HG02571 (cell line): ENCODE results near the gene PCK1.

ENCODE experiments used
- ATAC-seq: cut with Tn5 transposase; IDR thresholded peaks from one replicate; pipeline ENCODE4 v1.9.1; 2021; ENCODE audit warnings: mild to moderate bottlenecking, moderate library complexity; ENCODE audit not compliant: unreplicated experiment

Gene PCK1

GRCh38 chr20:57536120-57536708, 24.7 kb upstream of the PCK1 start:
- ATAC-seq, result no peak

- no peak for ATAC-seq
Observed at GRCh38 chr20:57536771-57537724, 23.9 kb upstream of the PCK1 start.

- ATAC-seq, result no peak
Observed at GRCh38 chr20:57537822-57538221, 23.1 kb upstream of the PCK1 start.

DNA sequence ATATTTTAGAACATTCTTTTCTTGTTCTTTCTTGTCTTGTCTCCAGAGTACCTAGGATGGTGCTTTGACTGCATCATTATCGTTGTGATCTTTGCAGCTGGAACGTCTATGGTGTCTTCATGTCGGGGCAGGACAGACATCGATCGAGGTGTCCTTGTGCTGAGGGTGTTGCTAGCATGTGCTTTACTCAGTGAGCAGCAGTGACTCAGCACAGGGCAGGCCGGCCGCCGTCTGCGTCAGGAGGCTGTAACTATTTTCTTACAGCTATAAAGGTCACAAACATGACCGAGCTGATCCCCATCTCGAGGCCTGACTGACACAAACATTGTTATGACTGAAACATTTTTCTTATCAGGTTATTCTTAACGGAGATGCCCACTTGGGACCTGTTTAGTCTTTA, 21.0 kb upstream of the PCK1 start:
- no peak for ATAC-seq

DNA sequence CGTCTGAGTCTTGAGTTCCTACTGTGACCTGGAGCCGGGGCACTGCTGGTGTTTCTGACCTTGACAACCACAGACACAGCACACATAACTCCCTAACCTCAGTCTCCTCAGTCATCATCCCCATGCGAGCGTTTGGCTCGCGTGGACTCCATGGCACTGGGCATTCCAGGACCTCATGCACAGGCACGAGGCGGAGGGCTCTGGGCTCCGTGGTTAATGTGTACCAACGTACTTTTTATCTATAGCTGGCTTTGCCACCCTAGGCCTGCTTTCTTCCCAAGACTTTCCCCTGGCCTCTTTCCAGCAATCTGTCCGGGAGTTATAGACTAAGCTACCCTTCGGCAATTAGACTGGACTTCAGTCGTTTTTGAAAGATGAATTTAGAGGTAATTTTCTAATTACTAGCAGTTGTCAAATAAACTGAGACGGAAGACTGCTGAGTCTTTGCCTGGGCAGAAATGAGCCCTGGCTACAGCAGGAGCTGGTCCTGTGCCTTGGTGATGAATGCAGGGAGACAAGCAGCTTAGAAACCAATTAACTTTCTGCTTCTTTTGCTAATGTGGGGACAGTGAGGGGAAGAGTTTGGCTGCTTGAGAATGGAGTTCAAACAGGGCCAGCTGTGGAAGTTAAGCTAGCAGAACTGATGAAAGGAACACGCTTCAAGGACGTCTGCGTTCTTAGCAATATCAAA, 19.9 kb upstream of the PCK1 start:
- no peak for ATAC-seq

GRCh38 chr20:57543754-57544153, 17.2 kb upstream of the PCK1 start:
- ATAC-seq, result no peak

GRCh38 chr20:57544838-57545564, 15.9 kb upstream of the PCK1 start:
- no peak for ATAC-seq

DNA sequence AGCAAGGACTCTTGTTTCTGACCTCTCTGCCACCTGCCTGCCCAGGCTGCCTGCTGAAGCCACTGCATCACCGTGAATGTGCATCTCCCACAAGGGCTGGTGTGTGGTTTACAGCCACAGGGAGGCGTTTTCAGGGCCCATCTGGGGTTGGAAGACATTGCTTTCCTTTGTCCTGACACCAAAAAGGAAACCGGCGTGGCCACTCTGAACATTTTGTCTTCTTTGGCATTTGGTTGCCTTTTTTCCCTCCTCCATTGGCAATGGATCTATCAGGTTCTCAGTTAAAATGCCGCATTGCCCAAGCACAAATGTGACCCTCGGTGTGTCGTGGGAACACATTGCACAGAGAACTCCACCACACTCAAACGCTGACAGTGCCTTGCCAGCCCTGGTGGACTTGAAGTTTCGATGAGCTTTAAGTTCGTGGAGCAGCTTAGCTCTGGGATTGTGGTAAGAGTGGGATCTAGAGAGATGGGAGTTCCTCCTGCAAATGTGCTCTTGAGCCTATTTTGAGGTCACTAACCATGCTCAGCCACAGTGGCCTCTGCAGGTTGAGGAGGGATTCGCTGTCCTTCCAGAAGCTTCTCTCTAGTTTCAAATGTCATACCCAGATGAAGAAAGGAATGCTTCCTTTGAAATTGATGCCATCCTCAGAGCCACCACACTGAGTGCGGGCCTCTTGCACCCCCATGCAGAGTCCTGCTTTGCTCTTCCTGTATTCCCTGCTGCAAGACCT, 14.8 kb upstream of the PCK1 start:
- ATAC-seq, result no peak

DNA sequence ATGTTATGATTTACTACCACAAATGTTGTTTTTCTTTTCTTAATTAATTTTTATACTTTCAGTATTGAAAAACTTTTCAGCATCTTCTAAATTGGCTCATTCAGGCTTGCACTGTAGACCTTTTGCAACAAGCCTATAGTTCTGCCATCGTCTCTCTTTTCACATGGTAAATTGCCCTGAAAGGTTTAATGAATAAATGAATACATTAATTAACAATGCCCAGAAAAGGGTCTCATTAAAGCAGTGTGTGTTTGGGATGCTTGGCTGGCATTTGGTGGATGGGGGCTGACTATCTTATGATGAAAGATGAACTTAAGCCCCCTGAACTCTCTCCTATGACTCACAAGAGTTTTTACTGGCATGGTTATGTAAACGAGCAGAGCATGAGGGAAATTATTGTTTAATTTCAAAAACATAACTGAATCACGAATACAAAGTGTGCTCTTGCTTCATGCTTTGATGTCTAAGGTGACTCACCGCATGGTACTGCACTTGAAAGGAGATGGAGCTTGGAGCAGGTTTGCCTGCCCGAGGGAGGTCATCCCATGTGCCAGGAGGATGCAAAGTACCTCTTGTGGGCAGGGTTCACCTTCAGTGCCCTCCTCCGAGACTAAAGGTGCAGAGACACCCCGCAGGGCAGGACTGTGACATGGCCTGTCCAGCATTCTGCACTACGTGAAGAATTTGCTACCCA, 13.8 kb upstream of the PCK1 start:
- ATAC-seq, result no peak

DNA sequence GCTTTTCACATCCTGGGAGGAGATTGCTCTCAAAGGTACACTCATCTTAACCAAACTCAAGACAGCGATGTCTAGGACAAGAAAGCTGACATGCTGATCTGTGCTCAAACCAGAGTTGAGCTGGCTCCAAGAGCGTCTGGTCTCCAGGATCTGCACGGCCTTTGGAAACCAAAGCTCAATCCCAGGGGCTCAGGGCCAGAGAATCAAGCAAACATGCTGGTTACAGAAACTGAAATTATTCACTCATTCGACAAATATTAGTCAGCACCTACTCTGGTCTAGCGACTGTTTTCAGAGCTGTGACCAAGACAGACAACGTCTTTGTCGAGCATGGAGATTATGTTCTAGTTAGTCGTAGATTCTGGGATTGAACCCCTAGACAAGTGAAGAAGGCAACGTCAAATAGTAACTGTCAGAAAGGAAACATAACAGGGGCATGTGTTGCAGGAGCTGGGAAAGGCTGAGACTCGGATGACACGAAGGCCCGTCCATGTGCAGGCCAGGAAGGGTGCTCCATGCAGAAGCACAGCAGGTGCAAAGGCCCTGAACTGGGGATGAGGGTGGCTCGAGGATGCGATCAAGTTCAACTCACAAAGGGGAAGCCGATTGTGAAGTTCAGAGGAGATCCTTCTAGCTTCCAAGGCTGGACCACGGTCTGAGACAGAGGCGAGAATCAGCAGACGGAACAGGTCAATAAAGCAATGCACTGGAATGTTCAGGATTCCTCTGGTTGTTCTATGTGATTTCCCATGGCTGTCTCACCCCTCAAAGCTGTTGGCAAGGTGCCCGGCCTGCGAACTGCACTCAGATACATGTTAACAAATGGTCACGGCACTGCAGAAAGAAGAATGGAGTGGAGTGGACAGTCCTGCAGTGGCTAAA, 12.5 kb upstream of the PCK1 start:
- no peak for ATAC-seq

- ATAC-seq, result no peak
Observed at GRCh38 chr20:57552471-57552870, 8.4 kb upstream of the PCK1 start.

DNA sequence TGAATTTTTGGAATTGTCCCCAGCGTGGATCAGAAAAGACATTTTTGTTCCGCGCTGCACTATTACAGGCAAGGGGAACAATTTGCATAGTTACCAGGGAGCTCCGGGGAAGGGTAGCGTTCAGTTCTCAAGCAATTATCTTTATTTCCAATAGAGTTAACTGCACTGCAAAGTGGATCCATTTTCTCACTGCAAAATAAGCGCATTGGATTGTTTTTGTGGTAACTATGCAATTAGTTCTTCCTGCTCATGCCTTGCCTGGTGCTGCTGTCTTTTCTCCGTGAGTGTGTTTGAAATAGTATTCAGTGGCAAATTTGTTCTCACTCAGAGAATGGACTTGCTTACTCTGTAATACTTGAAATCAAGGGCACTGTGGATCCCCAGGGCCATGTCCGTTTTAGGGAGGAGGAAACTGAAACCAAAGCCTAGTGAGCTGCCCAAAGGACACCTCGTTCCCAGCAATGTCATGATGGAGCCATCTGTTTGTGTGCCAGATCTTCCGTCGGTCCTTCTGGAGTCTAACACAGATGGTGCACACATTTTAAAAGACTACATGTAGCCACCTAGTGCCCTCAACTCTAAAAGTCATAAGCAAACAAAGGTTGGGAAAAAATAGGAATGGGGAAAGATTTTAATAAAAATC, 7.4 kb upstream of the PCK1 start:
- no peak for ATAC-seq

GRCh38 chr20:57555457-57556184, 5.3 kb upstream of the PCK1 start:
- no peak for ATAC-seq

- no peak for ATAC-seq
Observed at GRCh38 chr20:57556980-57557274, 4.0 kb upstream of the PCK1 start.

DNA sequence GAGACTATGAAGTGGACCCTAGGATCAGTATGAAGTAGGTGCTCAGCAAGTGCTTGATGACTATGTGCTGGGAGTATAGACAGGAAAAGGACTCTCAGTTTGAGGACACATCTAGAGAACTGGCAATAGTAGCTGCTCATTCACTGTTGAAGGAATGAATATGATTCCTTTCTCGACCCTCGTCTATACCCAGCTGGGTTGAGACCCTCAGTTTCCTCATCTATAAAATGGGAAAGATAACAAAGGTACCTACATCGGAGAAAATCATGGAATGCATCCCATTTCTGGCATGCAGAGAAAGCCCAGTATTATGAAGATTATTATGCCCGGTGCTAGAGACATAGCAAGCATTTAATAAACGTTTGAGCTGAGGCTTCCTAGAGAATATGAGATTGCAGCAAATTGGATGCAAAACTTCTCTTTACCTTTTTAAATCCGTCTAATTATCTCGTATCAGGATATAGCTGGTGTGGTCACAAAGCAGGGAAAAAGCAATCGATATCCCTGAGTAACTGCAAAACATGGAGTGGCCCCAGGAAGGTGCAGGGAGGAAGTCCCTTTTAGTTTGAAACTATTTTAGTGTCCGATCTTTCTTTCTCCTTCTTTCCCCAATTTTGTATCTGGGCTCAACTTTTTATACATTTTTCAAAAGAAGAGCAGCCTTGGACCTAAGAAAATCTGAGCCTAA, 2.8 kb upstream of the PCK1 start:
- ATAC-seq, result no peak

- no peak for ATAC-seq
Observed at GRCh38 chr20:57558614-57559288, 2.2 kb upstream of the PCK1 start.

DNA sequence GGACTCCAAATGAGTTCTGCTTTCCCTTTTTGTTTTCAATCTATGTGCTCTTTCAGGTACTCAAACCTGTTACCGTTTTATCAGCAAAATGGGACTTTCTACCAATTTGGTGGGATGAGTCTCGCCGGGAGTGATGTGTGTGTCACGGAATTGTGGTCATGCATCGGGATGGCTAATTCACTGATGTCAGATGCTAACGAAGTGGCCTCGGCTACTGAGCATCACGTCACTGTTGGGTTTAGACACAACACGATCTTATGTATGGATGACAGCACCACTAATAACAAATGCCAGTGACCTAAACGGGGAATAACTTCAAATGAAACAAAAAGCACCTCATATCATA, 1.6 kb upstream of the PCK1 start:
- no peak for ATAC-seq
